K562 treated with DMSO at 1 percent for 12 hours (cell line): ENCODE measurements around the gene TCL1B. TPM values are rescaled to one million over a fixed set of nuclear protein-coding genes. Genes with fewer than 3 reads are reported as not detected.

ENCODE experiments used
- total RNA-seq: library from RNA; unstranded; fragments of 300-600 nt; gene quantifications from 2 replicates; pipeline ENCODE4 v1.2.3, GENCODE V29; 2022; ENCODE audit not compliant: insufficient read depth

The TCL1B gene, protein sequence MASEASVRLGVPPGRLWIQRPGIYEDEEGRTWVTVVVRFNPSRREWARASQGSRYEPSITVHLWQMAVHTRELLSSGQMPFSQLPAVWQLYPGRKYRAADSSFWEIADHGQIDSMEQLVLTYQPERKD
- 0.58 TPM in 1 of 2 replicates, not detected in the other for total RNA-seq

GRCh38 chr14:95685978-95686922 lies at the start of gene TCL1B:
TCL1B (plus strand) TSS chr14:95686426; CDS start chr14:95686468, 42 bp downstream.

GRCh38 chr14:95713596-95714371 lies 27.6 kb downstream of the TCL1B start, which contains the start of gene TCL1A:
TCL1A (minus strand) TSS chr14:95714125; CDS start chr14:95714066, 59 bp downstream.

Other genes starting within 250 kb of the TCL1B start
- gene SYNE3, start 169.8 kb upstream of the TCL1B start, total RNA-seq: 0.80 and 3.1 TPM in 2 replicates
- gene GLRX5, start 151.4 kb upstream of the TCL1B start, total RNA-seq: 52.8 and 57.7 TPM in 2 replicates
- gene TCL1A, start 27.7 kb downstream of the TCL1B start, total RNA-seq: not detected in 2 replicates
- gene TUNAR, start 190.4 kb downstream of the TCL1B start, total RNA-seq: not detected in 2 replicates